Osteoblast (primary cell): ENCODE results near the gene DOCK7. TPM values are rescaled to one million over a fixed set of nuclear protein-coding genes. Genes with fewer than 3 reads are reported as not detected.
"Not testable (repeated sequence)": the region's sequence is repeated elsewhere in the genome, so short reads cannot be mapped to it uniquely, and the experiment has no call there.

Experiments
- DNase-seq: peaks from one replicate; pipeline ENCODE4 v3.0.0; 2011; ENCODE audit warnings: low spot score, mixed read lengths; ENCODE audit not compliant: insufficient read length; ENCODE audit errors: missing footprints
- H2AFZ ChIP-seq: 2 replicates; pipeline ENCODE4 v1.6.0; 2011; ENCODE audit warnings: mild to moderate bottlenecking, low read length
- H3K27ac ChIP-seq: 2 replicates; pipeline ENCODE4 v1.5.1; 2011; ENCODE audit warnings: mild to moderate bottlenecking, low read depth, low read length, moderate library complexity
- H3K27me3 ChIP-seq: 2 replicates; pipeline ENCODE4 v1.6.0; 2012; ENCODE audit warnings: mild to moderate bottlenecking, control low read depth, inconsistent platforms, low read length, moderate library complexity; ENCODE audit not compliant: insufficient read depth
- H3K36me3 ChIP-seq: 2 replicates; pipeline ENCODE4 v1.5.1; 2011; ENCODE audit warnings: mild to moderate bottlenecking, low read length, control low read depth, moderate library complexity; ENCODE audit not compliant: insufficient read depth
- H3K4me1 ChIP-seq: 2 replicates; pipeline ENCODE4 v1.5.1; 2011; ENCODE audit warnings: mild to moderate bottlenecking, low read length, control low read depth, moderate library complexity; ENCODE audit not compliant: insufficient read depth
- H3K4me2 ChIP-seq: 2 replicates; pipeline ENCODE4 v1.6.0; 2011; ENCODE audit warnings: mild to moderate bottlenecking, low read length; ENCODE audit not compliant: insufficient read depth
- H3K4me3 ChIP-seq: fragments of 200-600 bp; sonication (generic); 3 replicates; pipeline ENCODE4 v1.5.1; 2012; ENCODE audit warnings: mild to moderate bottlenecking, low read length, inconsistent platforms; ENCODE audit not compliant: insufficient read depth
- H3K79me2 ChIP-seq: 2 replicates; pipeline ENCODE4 v1.6.0; 2012; ENCODE audit warnings: mild to moderate bottlenecking, low read length, control low read depth, inconsistent platforms; ENCODE audit not compliant: insufficient read depth
- H3K9me3 ChIP-seq: 2 replicates; pipeline ENCODE4 v1.5.1; 2011; ENCODE audit warnings: low read depth, low read length, control low read depth
- H4K20me1 ChIP-seq: 2 replicates; pipeline ENCODE4 v1.6.0; 2012; ENCODE audit warnings: mild to moderate bottlenecking, low read length, control low read depth; ENCODE audit not compliant: insufficient read depth
- total RNA-seq: library from RNA; depleted of rRNA; stranded (reverse); fragments of >200 nt; gene quantifications from 2 replicates; pipeline ENCODE4 v1.2.3, GENCODE V29; 2012
- TF ChIP-seq, protein P1 (sequence below): IDR thresholded peaks from 2 replicates; pipeline ENCODE4 v1.5.1; 2011; ENCODE audit warnings: mild to moderate bottlenecking, low read depth, low read length, moderate library complexity; ENCODE audit errors: extremely low read depth

DOCK7 gene
- total RNA-seq, 1 donor = 73.8 TPM

DNA sequence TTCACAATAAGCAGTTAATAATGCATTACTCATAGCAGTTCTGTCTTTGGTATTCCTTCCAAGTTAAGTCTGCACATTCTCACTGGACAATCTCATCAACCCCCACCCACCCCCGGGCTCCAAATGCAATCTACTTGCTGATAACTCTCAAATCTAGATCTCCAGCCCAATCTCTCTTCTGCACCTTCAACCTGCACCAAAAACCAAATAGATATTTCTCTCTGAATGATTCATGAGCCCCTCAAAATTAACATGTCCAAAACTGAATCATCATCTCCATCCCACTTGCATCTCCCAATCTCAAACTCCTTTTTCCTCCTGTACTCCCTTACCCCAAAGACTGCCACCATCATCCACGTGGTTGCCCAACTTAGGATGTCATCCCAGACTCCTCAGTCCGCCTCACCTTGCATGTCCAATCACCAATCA lies 2.7 kb downstream of the DOCK7 start:
- Histone ChIP-seq H3K4me2 (peak overlapping the region; percentile 3), H3K27ac (no peak overlapping the region), H3K36me3 (no peaks in the 10 kb centered on the region), H3K9me3 (no peaks in the 10 kb centered on the region), H3K4me1 (peaks cover 39% of the 10 kb centered on the region), H3K79me2 (peaks cover 65% of the 10 kb centered on the region), H2AFZ (no peak overlapping the region), H4K20me1 (peaks cover 11% of the 10 kb centered on the region), H3K27me3 (no peaks in the 10 kb centered on the region), H3K4me3 (peak overlapping the region; percentile 25)
- DNase-seq = peak; percentile 80
- TF ChIP-seq, protein P1, sequence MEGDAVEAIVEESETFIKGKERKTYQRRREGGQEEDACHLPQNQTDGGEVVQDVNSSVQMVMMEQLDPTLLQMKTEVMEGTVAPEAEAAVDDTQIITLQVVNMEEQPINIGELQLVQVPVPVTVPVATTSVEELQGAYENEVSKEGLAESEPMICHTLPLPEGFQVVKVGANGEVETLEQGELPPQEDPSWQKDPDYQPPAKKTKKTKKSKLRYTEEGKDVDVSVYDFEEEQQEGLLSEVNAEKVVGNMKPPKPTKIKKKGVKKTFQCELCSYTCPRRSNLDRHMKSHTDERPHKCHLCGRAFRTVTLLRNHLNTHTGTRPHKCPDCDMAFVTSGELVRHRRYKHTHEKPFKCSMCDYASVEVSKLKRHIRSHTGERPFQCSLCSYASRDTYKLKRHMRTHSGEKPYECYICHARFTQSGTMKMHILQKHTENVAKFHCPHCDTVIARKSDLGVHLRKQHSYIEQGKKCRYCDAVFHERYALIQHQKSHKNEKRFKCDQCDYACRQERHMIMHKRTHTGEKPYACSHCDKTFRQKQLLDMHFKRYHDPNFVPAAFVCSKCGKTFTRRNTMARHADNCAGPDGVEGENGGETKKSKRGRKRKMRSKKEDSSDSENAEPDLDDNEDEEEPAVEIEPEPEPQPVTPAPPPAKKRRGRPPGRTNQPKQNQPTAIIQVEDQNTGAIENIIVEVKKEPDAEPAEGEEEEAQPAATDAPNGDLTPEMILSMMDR = no peak

DNA sequence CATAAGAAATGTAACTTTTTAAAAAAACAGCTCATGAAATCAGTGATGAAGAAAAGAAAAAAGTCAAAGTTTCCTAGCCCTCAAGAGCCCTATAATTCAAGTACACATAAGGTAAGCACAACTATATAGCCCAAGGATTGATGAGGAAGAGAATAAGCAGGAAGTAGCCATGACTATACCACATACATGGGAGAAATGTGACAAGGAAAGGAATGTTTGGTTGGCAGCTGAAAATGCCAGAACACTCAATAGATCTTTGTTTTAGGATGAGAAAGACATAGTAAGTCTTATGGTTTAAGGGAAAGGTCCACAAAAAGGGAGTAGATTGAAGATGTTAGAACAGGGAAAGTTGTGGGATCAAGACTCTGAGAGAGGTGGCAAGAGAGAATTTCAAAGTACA lies 5.7 kb downstream of the DOCK7 start:
- H4K20me1 ChIP-seq = peaks cover 7% of the 10 kb centered on the region
- DNase-seq = no peak

GRCh38 chr1:62680992-62681391 lies 7.2 kb downstream of the DOCK7 start:
- not testable (repeated sequence) for H3K4me2 ChIP-seq, H3K9me3 ChIP-seq, H3K27ac ChIP-seq, H3K27me3 ChIP-seq, H4K20me1 ChIP-seq, H3K4me3 ChIP-seq, H3K36me3 ChIP-seq, H2AFZ ChIP-seq, DNase-seq
- Histone ChIP-seq H3K4me1 (peaks cover 26% of the 10 kb centered on the region), H3K79me2 (peaks cover 78% of the 10 kb centered on the region)

More for the DNA sequence above, 5.7 kb downstream of the DOCK7 start:
- no peak overlapping the region for H3K4me2 ChIP-seq
- H3K4me1 ChIP-seq = peaks cover 26% of the 10 kb centered on the region
- no peaks in the 10 kb centered on the region for H3K36me3 ChIP-seq
- TF ChIP-seq, protein P1 = no peak
- H3K27ac ChIP-seq = no peak overlapping the region
- H3K4me3 ChIP-seq = no peak overlapping the region
- no peaks in the 10 kb centered on the region for H3K27me3 ChIP-seq
- H3K79me2 ChIP-seq = peaks cover 80% of the 10 kb centered on the region
- no peak overlapping the region for H2AFZ ChIP-seq
- H3K9me3 ChIP-seq = no peaks in the 10 kb centered on the region

GRCh38 chr1:62677822-62678221 lies 10.4 kb downstream of the DOCK7 start:
- H3K27me3 ChIP-seq, H3K4me3 ChIP-seq, H3K36me3 ChIP-seq, H3K4me2 ChIP-seq, H3K9me3 ChIP-seq, DNase-seq, H2AFZ ChIP-seq, H4K20me1 ChIP-seq: not testable (repeated sequence)
- Histone ChIP-seq H3K4me1 (peaks cover 15% of the 10 kb centered on the region), H3K27ac (peak overlapping the region; percentile 21), H3K79me2 (peaks cover 77% of the 10 kb centered on the region)

DNA sequence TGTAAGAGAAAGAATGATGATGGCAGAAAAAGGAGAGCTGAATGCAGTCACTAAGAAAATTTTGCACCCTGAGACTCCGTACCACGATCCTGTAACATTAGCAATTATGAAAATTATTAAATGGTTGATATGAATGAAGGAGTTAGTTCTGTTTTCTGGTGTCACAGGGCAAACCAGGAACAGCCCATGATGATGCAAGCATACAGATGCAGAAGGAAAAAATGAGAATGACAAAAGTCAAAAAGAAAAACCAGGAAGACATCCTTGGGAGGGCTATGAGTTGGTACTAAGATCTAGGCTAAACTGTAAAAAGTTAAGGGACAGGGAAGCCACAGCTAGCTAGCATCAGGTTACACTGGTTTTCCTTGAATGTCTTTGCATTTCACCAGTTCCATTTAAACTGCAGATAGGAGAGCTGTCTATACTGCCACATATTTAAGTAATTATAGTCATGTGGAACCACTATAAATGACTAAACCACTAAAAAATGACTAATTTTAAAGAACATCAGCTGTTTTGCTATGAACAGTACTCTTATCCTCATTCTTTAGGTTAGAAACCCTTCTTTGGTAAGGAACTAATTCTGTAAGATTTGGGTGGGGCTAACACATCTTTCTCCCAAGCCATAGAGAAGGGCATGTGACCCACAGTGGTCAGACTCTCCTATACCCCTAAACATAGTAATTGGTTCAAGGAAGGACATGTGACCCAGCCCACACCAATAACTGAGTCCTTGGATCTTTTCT lies 11.4 kb downstream of the DOCK7 start:
- Histone ChIP-seq H3K27me3 (no peaks in the 10 kb centered on the region), H3K4me2 (peak overlapping the region; percentile 43), H3K4me1 (peaks cover 10% of the 10 kb centered on the region), H3K79me2 (peaks cover 73% of the 10 kb centered on the region), H2AFZ (no peak overlapping the region), H3K4me3 (no peak overlapping the region), H3K27ac (peak overlapping the region; percentile 21), H3K36me3 (no peaks in the 10 kb centered on the region), H4K20me1 (no peaks in the 10 kb centered on the region), H3K9me3 (no peaks in the 10 kb centered on the region)
- DNase-seq = no peak
- TF ChIP-seq, protein P1 = no peak
